HG03575 (cell line): Measurements from ENCODE around the gene AGAP1.

ENCODE experiments used
- ATAC-seq: cut with Tn5 transposase; IDR thresholded peaks from one replicate; pipeline ENCODE4 v1.9.1; 2021; ENCODE audit not compliant: unreplicated experiment, insufficient number of reproducible peaks, low FRiP score; ENCODE audit errors: extremely low read depth

Gene AGAP1

DNA sequence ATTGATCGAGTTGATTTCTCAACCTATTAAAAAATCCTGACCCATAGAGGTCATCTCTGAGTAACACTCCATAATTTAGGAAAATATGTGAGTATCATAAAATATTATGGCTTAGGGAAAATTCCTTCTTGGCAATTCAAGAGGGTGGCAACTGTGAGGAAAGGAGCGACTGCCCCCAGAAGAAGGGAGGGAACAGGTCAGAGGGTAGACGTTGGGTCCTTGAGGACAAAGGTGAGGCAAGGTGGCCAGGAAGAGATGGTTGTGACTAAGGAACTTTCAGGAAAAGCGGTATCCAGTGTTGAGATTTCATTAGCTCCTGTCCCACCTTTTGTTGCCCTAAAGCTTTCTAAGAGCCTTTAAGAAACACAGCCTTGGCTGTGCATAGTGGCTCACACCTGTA, 10.5 kb upstream of the AGAP1 start:
- ATAC-seq = no peak

DNA sequence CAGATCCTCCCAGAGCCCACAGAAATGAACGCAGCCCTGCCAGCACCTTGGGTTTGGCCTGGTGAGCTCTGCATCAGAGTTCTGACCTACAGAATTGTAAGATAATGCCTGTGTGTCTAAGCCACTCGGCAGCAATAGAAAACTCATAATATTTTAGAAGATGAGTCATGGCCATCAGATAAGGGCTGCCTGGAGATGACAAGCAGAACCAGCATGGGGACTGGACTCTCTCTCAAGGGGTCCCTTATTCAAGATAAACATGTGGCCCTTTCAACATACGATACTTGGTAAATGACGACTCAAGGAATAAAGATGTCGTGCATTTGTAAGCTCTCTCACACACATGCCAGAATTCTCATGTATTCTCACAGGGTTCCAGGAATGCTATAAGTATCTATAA, 8.5 kb upstream of the AGAP1 start:
- ATAC-seq = no peak

DNA sequence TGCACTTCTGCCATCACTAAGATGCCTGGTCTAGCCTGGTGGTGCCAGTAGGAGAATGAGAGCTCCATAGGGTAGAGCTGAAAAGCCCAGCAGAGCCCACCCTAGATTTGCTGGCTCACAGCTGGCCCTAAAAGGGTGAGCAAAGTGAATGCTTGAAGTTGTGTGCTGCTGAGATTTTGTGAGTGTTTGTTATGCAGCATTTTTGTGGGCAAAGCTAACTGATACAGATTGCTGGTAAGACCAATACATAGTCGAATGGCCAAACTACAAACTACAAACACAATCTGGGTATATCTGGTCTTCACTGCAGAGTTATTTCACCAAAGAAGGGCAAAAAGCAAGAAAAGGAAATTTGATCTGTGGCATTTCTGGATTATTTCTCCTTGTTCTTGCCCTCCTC, 7.1 kb upstream of the AGAP1 start:
- ATAC-seq = no peak

DNA sequence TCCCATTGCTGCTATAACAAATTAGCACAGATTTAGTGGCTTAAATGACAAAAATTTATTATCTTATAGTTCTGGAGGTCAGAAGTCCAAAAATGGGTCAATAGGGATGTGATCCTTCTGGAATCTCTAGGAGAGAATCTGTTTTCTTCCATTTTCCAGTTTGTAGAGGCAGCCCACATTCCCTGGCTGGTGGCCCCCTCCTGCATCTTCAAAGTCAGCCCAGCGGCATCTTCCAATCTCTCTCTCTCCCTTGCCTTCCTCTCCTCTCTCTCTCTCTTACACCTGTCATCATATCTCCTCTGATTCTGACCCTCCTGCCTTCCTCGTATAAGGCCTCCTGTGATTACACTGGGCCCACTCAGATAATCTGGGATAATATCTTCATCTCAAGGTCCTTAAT, 3.9 kb upstream of the AGAP1 start:
- ATAC-seq = no peak

DNA sequence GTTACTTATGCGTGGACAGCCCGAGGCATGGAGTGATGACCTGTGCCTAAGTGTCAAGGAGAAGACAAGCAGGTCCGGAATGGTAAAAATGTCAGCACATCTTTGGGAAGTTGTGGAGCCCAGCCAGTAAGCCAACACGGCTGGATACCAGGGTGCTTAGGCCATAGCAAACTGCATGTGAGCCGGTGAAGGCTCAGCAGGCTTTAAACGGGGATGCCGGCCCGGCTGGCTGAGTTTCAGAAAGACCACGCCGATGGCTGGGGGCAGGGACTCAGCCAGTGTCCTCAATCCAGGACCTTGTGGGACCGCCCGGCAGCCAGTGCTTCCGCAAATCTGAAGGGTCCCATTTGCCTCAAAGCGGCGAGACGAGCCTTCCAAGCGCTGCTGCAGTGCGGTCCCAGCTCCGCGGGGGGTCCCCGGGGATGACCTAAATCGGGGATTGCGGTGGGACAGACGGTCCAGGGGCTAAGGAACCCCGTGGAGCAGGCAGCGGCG, 946 bp upstream of the AGAP1 start:
- no peak for ATAC-seq

DNA sequence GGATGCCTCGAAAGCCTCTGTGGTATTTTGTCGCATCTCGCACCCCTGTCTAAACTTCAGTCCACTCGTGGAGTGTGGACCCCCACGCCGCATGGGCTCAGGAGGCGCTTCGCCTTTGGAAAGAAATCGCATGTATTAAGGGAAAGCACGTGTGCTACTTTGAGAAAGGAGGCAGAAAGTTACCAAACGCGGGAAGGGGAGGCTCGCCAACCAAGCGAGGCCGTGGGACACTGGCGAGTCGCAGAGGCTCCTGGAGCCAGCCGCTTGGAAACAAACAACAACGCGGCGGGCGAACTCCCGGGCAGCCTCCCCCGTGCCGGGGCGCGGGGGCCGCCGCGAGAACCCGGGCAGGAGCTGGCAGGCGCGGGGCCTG, 455 bp upstream of the AGAP1 start:
- no peak for ATAC-seq

DNA sequence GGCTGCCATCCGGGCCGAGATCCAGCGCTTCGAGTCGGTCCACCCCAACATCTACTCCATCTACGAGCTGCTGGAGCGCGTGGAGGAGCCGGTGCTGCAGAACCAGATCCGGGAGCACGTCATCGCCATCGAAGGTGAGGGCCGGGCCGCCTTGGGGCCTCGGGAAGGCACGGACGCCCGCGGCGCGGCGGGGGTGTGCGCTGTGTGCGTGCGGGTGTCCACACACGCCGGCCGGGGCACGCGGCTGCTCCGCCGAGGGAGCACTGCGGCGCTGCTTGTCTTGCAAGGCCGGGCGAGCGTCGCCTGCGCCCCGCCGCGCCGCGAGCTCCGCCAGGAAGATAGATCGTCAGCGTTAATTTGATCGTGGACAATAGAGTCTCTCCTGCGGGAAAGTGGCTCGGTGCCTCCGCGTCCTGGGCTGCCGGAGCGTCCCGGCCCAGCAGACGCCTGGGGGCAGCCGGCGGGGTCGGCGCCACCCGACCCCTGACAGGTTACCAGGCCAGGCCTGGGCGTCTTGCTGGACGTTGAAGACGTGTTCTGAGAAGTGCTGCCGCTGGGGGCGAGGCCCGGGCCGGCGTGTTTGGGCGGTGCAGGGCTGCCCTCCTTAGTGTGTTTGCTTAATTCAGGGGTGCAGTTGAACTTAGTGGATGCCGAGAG, 1.0 kb downstream of the AGAP1 start:
- ATAC-seq = no peak

DNA sequence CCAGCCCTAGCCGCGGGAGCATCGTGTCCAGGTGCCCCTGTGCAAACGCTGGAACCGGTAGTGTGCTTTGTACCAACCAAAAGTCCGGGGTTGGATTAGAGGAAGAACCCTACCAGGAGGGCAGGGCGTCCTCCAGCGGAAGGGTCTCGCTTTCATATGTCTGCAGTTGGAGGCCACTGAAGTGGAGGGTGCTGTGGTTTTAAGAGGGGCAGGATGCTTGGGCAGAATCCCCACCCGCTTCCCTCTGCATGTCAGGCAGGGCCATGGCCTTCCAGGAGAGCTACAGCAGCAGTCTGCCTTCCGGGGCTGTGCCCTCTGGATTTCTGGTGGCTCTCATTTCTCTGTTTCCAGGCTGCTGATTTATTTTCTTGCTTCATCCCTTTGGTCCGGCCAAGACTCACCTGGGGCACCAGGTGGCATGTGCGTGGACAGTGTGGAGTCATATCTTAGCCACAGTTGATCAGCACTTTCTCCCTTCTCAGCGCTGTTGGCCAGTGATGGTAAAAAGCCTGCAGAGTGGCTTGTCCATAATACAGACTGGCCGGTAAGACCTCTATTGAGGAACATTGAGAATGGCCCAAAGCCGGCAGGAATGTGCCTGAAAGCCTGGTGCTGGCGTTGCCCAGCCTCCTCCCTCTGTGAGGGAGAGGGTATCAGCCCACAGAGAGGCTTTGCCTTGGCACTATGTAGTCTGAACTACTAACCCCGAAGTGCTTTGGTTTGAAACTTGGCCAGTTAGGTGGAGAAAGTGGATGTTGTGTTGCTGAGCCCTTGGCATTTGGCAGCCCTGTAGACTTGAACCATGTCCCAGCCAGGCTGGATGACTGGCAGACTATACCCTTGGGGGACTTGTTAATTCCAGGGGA, 1.8 kb downstream of the AGAP1 start:
- no peak for ATAC-seq

DNA sequence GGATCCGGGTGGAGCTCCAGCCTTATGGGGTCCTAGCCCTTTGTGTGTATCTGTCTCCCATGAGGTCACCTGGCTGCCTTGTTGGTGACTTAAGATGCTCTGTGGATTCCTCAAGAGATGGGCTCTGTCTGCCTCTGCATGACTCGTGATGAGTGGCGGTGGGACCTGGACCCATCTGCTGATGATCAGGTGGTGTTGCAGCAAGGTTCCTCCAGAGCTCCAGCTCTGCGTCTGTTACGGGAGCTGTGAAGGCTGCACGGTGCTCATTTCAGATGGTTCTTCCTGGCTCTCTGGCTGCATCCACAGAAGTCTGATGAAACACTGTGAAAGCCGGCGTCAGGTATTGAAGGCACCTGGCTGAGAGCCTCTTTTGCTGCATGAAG, 2.4 kb downstream of the AGAP1 start:
- ATAC-seq = no peak

DNA sequence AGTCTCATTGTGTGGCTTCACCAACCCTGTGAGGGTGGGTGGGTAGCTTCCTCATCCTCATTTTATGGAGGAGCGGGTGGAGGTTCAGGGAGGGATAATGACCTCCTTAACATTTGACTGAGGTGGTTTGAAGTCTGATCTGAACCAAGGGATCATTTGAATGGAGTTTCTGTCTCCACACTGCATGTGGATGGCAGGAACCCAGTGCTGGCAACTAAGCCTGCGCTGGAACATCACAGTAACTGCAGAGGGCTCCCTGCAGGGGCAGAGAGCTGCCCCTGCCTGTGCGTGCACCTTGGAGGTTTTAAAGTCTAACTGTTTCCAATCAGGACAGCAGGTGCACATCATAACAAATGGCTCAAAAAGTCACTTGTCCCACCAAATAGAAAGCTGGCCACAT, 3.3 kb downstream of the AGAP1 start:
- ATAC-seq = no peak

DNA sequence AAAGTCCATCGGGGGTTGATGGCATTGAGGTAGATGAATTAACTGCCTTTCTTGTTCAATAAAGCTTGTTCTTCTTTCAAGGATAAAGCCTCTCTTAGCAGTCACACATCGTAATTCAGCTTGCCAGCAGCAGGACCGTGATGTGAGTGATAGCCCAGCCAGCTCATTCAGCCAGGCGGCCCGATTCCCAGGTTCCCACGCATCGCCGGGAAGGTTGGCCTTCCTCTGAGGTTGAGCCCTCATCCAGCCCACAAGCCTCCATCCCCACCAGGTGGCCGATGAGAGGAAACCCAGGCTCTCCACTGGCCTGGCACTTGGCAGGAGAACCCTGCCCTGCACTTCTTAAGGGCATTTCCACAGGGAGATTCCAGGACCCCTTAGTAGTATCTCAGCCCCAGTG, 4.7 kb downstream of the AGAP1 start:
- ATAC-seq = no peak

DNA sequence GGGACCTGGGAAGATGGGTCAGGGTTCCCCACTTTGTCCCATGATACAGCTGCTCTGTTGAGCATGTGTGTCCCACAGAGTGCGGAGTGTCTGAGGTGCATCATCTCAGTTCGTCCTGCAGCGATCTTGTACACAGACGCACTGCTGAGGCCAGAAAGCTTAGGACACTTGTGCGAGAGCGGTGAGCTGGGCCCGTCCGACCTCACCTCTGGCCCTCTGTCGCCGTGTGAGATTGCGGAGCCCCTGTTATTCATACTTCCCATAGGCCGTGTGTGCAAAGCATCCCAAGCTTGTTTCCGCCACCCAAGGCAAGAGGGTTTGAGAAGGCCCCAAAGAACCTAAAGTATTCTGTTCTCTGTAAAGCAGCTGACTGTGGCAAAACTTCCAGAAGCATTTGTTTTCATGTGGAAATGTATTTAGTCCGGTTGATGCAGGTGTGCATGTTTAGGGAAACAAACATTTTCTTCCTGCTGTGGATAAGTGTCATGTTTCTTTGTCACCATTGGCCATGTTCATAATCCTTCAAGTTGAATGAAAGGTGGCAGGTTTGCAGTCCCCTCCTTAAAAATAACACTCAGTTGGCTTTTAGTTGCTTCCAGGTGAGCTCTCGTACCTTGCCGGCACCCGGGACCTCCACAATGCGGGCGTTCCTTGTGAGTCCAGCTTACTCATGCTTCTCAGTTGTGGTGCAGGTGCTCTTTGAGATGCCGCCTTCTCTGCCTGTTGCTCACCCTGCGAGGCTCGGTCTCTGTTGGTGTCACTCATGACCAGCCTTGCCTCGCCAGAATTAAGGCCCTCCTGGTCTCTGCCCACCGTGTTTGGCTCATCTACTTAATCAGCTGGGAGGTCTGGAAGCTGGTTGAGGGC, 5.3 kb downstream of the AGAP1 start:
- no peak for ATAC-seq

DNA sequence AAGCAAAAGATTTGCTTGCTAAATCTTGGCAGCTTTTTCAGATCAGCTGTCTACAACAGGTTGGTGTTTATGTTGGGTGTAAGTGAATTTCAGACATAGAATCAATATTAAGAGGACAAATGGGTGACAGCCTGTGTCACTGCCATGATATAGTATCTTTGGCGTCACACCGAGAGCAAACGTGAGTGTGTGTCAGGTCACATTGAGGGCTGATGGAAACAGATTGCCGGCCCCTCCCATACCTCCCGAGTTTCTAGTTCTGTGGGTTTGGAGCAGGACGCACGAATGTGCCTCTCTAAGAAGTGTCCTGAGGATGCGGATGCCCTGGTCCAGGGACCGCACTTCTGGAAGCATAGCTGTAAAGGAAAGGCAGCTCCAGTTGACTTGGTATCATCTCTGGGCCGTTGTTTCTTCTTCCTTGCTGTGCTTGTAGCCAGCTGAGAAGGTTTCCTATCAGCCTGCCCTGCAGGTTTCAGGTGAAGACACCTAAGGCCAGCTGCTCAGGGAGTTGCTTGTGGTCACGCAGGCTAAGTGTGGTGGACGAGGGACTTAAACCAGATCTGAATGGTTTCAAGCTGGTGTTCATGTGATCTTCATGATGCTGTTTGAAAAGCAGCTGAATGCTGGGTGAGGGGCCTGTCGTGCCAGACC, 6.4 kb downstream of the AGAP1 start:
- ATAC-seq = no peak

DNA sequence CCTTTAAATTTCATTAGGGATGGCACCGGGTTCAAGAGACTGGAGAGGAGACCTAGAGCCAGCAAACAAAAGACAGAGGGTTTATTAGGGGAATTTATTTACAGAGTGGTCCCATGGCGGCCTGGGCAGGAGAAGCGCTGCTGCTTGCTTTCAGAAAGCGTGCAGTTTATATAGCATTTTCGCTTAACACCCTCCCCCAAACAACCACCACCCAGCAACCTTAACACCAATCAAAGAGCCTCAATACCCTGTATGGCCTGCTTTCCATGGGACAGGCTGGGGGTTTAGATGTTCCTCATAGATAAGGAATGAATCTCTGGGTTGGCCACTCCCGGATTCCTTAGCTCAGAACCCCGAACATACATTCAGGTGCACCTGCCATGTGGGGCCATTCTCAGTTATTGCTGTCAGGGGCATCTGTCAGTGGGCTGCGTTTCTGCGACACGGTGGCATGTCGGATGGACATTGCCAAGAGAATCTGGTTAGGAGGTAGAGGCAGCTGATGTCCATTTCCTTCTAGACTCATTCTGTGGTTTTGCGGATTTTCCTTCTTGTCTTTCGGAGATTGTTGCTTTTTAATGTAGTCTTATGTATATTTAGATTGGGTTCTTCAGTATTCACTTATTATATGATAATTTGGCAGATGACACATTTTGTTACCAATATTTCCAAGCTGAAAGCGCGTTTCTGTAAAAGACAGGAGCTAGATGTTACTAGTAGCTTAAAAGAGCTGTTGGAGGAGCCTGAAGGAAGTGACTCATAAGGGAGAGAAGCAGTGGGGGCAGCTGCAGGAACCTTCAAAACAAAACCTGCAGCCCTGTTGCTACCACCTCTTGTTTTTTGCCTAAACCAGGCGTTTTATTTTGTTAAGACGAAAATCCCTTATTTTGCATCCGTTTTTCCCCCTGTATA, 7.2 kb downstream of the AGAP1 start:
- no peak for ATAC-seq

DNA sequence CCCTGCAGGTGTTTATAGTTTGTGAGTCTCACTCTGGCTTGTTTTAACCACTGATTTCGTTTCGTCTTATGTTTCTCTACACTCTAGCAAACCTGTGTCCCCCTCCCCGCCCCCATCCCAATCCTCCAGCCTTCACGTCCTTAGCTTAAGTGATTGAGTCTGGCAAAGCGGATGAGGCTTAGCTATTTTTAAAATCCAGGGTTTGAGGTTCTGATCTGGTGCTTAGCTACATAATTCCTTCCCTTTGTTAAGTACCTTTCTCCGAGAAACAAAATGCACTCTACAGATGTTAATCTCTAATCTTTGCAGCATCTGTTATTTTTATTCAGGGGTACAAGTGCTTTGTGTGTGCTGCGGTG, 7.8 kb downstream of the AGAP1 start:
- no peak for ATAC-seq

DNA sequence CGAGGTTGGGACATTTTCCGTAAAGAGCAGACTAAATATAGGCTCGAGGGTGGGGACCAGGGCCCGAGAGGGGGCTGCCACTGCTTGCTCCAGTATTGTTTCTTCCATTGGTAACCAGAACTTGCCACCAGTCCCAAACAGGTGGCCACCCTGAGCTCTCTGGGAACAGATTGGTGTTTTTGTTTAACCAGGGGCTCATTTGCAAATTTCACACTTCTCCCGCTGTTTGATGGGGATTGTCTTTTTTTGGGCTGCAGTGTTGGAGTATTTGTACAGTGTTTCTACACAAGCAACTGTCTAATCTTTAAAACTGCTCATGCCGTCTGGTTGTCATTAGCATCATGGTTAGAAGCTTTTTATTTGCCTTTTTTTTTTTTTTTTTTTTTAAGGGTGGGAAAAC, 8.5 kb downstream of the AGAP1 start:
- no peak for ATAC-seq

DNA sequence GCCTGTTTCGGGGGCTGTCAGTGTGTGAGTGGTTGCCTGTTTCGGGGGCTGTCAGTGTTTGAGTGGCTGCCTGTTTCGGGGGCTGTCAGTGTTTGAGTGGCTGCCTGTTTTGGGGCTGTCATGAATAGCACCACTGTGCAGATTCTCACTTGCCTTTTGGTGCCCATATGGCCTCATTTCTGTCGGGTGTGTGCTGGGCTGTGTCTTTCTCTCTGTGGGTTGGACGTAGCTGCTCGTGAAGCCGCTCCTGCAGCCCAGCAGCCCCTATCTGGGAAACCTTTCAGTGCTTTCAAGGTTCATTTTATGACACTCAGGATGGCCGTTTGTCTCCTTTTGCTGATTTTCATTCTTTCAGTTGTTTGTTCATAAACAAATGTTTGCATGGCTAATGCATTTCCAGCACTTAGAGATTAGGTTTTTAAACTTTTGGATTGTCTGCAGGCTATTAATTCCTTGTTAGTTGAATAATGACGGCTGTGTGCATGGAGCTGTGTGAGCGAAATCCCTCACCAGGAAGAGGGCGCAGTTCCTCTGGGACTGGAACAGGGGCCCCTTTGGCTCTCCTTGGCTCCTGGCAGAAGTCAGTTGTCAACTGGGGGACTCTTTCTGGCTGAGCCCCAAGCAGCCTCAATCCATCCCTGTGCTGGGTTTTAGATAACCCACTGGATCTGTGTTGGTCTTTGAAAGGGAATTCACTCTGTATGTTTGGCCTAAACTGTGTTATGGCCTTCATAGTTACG, 10.8 kb downstream of the AGAP1 start:
- ATAC-seq = no peak
